ENCODE data around the gene CCDC57. TPM values are rescaled to one million over a fixed set of nuclear protein-coding genes. Genes with fewer than 3 reads are reported as not detected.

The CCDC57 gene
- total RNA-seq, 4 donors from 2014 or later = 23.5 to 87.5 (median 48.3) TPM

- DNase-seq = no peak
- TF ChIP-seq CTCF (IDR thresholded peaks at IDR 0.05) = no peak
- H3K4me1 ChIP-seq = peaks cover 16 to 34% (median 29%) of the 10 kb centered on the region in 4 donors
- H3K27ac ChIP-seq = no peak overlapping the region
- H3K27me3 ChIP-seq = no peaks in the 10 kb centered on the region
- H3K4me3 ChIP-seq = no peak overlapping the region
- 77% methylated on average over 15 of the region's 15 CpGs; no CpG with 5 or more reads in 1 of the 2 donors for WGBS, 2 donors (ENCODE audit: low coverage in 1 of 2)
- no peaks in the 10 kb centered on the region for H3K36me3 ChIP-seq
- intact Hi-C loops (cut with DNase I; ENCODE audit: low total_unique reads) (no loop called here), in situ Hi-C loops (cut with MboI; ENCODE audit: low pct_ligation_motif_present in 1 of 4, low pct_unique_long_range_greater_than_20kb in 1 of 4, low sequenced_read_pairs in 3 of 4) (no loop called here)
- no peaks in the 10 kb centered on the region for H3K9me3 ChIP-seq
Observed at GRCh38 chr17:82226146-82226808, 13.6 kb upstream of the CCDC57 start.

GRCh38 chr17:82225368-82226029, 12.9 kb upstream of the CCDC57 start:
- no peak overlapping the region for H3K27ac ChIP-seq
- H3K4me1 ChIP-seq = peaks cover 15 to 26% (median 21%) of the 10 kb centered on the region in 4 donors
- no peaks in the 10 kb centered on the region for H3K9me3 ChIP-seq
- H3K4me3 ChIP-seq = no peak overlapping the region
- intact Hi-C loops (cut with DNase I; ENCODE audit: low total_unique reads) = no loop called here
- no peaks in the 10 kb centered on the region for H3K27me3 ChIP-seq
- DNase-seq = no peak
- in situ Hi-C loops (cut with MboI; ENCODE audit: low pct_ligation_motif_present in 1 of 4, low pct_unique_long_range_greater_than_20kb in 1 of 4, low sequenced_read_pairs in 3 of 4) = no loop called here
- WGBS, 2 donors (ENCODE audit: low coverage in 1 of 2) = 96% methylated on average over 21 of the region's 24 CpGs; no CpG with 5 or more reads in 1 of the 2 donors
- H3K36me3 ChIP-seq = no peaks in the 10 kb centered on the region
- TF ChIP-seq POLR2A (IDR thresholded peaks at IDR 0.05) (no peak), CTCF (IDR thresholded peaks at IDR 0.05) (no peak), EP300 (IDR thresholded peaks at IDR 0.05; ENCODE audit: low read depth) (no peak), POLR2AphosphoS5 (IDR thresholded peaks at IDR 0.05) (no peak)

- Histone ChIP-seq H3K9me3 (no peaks in the 10 kb centered on the region), H3K36me3 (no peaks in the 10 kb centered on the region), H3K27ac (no peak overlapping the region), H3K4me3 (no peak overlapping the region), H3K4me1 (peaks cover 6 to 17% (median 13%) of the 10 kb centered on the region in 4 donors), H3K27me3 (no peaks in the 10 kb centered on the region)
- intact Hi-C loops (cut with DNase I; ENCODE audit: low total_unique reads) = no loop called here
- whole genome bisulfite sequencing, 2 donors (ENCODE audit: low coverage in 1 of 2) = 78% methylated on average over 8 of the region's 8 CpGs; no CpG with 5 or more reads in 1 of the 2 donors
- TF ChIP-seq EP300 (IDR thresholded peaks at IDR 0.05; ENCODE audit: low read depth) (no peak), POLR2AphosphoS5 (IDR thresholded peaks at IDR 0.05) (no peak), POLR2A (IDR thresholded peaks at IDR 0.05) (no peak), CTCF (IDR thresholded peaks at IDR 0.05) (no peak)
- DNase-seq = no peak
- in situ Hi-C loops (cut with MboI; ENCODE audit: low pct_ligation_motif_present in 1 of 4, low pct_unique_long_range_greater_than_20kb in 1 of 4, low sequenced_read_pairs in 3 of 4) = no loop called here
Observed at GRCh38 chr17:82224666-82225065, 12.0 kb upstream of the CCDC57 start.

- no peaks in the 10 kb centered on the region for H3K36me3 ChIP-seq
- H3K27me3 ChIP-seq = no peaks in the 10 kb centered on the region
- no peak overlapping the region for H3K4me3 ChIP-seq
- 61 to 79% methylated on average over 4 to 5 of the region's 5 CpGs for WGBS, 2 donors (ENCODE audit: low coverage in 1 of 2)
- TF ChIP-seq EP300 (IDR thresholded peaks at IDR 0.05; ENCODE audit: low read depth) (no peak), POLR2AphosphoS5 (IDR thresholded peaks at IDR 0.05) (no peak), POLR2A (IDR thresholded peaks at IDR 0.05) (no peak), CTCF (IDR thresholded peaks at IDR 0.05) (no peak)
- intact Hi-C loops (cut with DNase I; ENCODE audit: low total_unique reads) (no loop called here), in situ Hi-C loops (cut with MboI; ENCODE audit: low pct_ligation_motif_present in 1 of 4, low pct_unique_long_range_greater_than_20kb in 1 of 4, low sequenced_read_pairs in 3 of 4) (no loop called here)
- no peak for DNase-seq
- no peaks in the 10 kb centered on the region for H3K9me3 ChIP-seq
- H3K27ac ChIP-seq = no peak overlapping the region
- peaks cover 0 to 8% (median 6%) of the 10 kb centered on the region in 4 donors for H3K4me1 ChIP-seq
Observed at GRCh38 chr17:82223517-82223916, 10.9 kb upstream of the CCDC57 start.

Data from transverse colon (tissue), 4 donors.